ENCODE results near the gene CELF2.

CELF2 gene

GRCh38 chr10:11250304-11250703 lies 232.6 kb downstream of the CELF2 start:
- no peaks in the 10 kb centered on the region for H3K27me3 Mint-ChIP-seq
- no peaks in the 10 kb centered on the region for H3K9me3 Mint-ChIP-seq
- H3K27ac Mint-ChIP-seq (ENCODE audit: low read depth), result peak overlapping the region; percentile 11
- ATAC-seq (replicated peaks; ENCODE audit: extremely low read depth, poor library complexity, severe bottlenecking) (no peak), DNase-seq (ENCODE audit: low spot score in 2 of 2) (no peak)
- no peak overlapping the region for H3K4me3 Mint-ChIP-seq
- H3K36me3 Mint-ChIP-seq (ENCODE audit: insufficient read depth), result peaks cover 52% of the 10 kb centered on the region
- peaks cover 34% of the 10 kb centered on the region for H3K4me1 Mint-ChIP-seq

DNA sequence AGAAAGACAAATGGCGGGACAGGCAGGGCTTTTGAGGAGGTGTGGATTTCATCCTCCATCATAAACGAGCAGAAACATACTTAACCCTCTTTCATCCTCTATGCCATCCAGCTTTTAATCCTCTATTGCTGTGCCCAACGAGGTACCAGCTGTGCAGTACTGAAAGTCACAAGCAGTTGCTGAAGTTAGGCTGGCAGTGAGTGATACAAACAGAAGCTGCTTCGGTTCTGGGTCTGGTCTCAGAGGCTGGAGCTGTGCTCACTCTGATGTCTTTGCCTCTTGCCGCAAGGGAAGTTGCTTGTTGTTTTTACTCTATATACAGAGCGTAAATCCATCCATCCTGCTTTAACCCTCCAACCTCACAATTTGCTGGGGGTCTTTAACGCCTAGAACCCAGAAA lies 235.2 kb downstream of the CELF2 start:
- H3K27me3 Mint-ChIP-seq, result no peaks in the 10 kb centered on the region
- no peak for ATAC-seq (replicated peaks; ENCODE audit: extremely low read depth, poor library complexity, severe bottlenecking)

DNA sequence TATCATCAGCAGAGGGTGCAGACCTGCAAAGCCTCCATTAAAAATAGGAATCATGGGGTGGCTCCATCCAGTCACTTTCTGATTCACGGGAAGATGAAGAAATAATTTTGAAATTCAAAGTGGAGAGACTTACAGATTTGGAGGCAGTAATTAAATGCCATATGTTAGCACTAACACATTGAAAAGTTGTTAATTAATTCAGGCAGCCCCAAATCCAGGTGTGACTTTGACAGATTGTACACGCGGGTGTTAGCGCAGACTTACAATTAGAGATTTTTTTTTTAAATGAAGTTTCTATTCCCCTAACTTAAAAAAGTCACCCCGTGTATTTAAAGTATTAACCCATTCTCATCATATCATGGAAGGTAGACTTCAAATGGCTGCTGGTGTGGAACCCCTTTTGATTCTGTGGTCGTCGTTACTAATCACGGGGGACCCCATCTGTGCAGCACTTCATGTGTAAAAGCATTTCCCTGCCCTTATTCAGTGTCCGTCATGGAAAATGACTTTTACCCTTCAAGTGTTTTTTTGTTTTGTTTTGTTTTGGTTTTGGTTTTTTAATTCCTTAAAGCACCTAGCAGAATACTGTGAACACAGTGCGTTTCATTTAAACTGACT lies 235.8 kb downstream of the CELF2 start:
- no peaks in the 10 kb centered on the region for H3K9me3 Mint-ChIP-seq
- ATAC-seq (replicated peaks; ENCODE audit: extremely low read depth, poor library complexity, severe bottlenecking) (no peak), DNase-seq (ENCODE audit: low spot score in 2 of 2) (no peak)
- peak overlapping the region; percentile 91 for H3K27ac Mint-ChIP-seq (ENCODE audit: low read depth)
- no peaks in the 10 kb centered on the region for H3K27me3 Mint-ChIP-seq
- H3K36me3 Mint-ChIP-seq (ENCODE audit: insufficient read depth), result peaks cover 79% of the 10 kb centered on the region
- no peak overlapping the region for H3K4me3 Mint-ChIP-seq
- peaks cover 62% of the 10 kb centered on the region for H3K4me1 Mint-ChIP-seq

More for the DNA sequence above, 235.2 kb downstream of the CELF2 start:
- no peak for DNase-seq (ENCODE audit: low spot score in 2 of 2)
- peaks cover 57% of the 10 kb centered on the region for H3K4me1 Mint-ChIP-seq
- peak overlapping the region; percentile 91 for H3K27ac Mint-ChIP-seq (ENCODE audit: low read depth)
- peaks cover 73% of the 10 kb centered on the region for H3K36me3 Mint-ChIP-seq (ENCODE audit: insufficient read depth)
- no peaks in the 10 kb centered on the region for H3K9me3 Mint-ChIP-seq
- H3K4me3 Mint-ChIP-seq, result no peak overlapping the region

DNA sequence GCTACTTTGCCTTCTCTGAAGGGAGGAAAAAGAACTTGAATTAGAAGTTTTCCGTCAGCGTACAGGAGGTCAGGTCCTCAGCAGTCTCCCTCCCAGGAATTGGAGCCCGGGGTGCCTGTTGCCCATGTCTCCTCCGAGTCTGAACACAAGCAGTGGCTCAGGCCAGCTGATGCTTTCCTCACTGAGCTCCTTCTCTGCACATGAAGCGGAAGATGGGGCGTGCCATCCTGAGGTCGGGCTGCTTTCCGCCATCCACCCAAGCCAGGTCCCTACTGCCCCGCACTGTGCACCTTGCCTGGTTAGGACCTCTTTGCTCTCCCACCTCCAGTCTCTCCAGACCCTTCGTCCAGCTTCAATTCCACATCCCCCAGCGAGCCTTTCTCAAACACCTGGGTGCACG lies 237.5 kb downstream of the CELF2 start:
- peak overlapping the region; percentile 7 for H3K4me3 Mint-ChIP-seq
- ATAC-seq (replicated peaks; ENCODE audit: extremely low read depth, poor library complexity, severe bottlenecking), result no peak
- peaks cover 49% of the 10 kb centered on the region for H3K4me1 Mint-ChIP-seq

DNA sequence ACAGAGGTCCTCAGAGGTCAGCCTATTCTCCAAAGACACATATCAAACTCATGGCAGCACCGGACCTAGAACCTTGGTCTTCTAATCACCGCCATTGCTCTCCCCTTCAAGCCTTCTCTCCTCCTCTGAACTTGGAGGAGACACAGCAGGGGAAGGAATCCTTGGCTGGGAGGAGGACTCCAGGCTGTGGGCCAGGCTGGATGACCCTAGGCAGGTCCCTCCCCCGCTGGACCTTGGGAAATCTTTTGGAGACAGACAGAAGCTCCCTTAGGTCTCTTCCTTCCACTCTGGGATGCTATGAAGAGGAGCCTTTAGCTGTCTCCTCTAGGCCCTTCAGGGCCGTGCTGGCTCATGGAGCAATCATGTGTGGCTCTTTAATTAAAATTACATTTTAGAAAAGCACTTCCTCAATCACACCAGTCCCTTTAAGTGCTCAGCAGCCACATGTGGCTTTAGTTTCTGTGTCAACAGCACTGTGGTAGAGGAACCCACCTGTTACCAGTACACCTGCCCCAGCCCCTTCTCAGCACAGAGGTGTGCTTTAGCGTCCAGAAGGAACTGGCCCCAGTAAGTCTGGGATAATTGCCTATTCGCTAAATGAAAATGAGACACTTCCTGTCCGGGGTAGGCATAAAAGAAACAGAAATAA lies 238.2 kb downstream of the CELF2 start:
- Mint-ChIP-seq H3K27me3 (no peaks in the 10 kb centered on the region), H3K4me1 (peaks cover 42% of the 10 kb centered on the region), H3K36me3 (ENCODE audit: insufficient read depth) (peaks cover 84% of the 10 kb centered on the region), H3K27ac (ENCODE audit: low read depth) (peak overlapping the region; percentile 91), H3K4me3 (no peak overlapping the region), H3K9me3 (no peaks in the 10 kb centered on the region)
- ATAC-seq (replicated peaks; ENCODE audit: extremely low read depth, poor library complexity, severe bottlenecking), result no peak
- DNase-seq (ENCODE audit: low spot score in 2 of 2), result no peak

More for the DNA sequence above, 237.5 kb downstream of the CELF2 start:
- DNase-seq (ENCODE audit: low spot score in 2 of 2), result no peak
- Mint-ChIP-seq H3K27ac (ENCODE audit: low read depth) (peak overlapping the region; percentile 91), H3K9me3 (no peaks in the 10 kb centered on the region), H3K36me3 (ENCODE audit: insufficient read depth) (peaks cover 83% of the 10 kb centered on the region), H3K27me3 (no peaks in the 10 kb centered on the region)

DNA sequence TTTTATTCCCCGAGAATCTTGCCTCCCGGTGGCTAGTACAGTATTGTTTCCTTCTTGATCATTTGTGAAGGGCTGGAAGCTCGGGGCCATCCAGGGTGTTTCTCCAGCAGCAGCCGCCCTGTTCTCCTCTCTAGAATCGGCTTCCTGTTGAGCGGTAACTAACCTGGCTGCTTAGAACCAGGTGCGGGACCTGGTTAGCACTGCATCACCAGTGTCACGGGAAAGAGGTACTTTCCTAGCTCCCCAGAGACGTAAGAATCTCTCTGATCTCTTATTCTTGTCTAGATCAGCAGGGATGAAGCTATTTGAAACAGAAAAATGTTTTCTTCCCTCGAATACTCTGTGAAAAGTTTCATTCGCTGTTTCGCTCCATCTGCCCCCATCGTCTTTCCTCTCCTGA lies 239.2 kb downstream of the CELF2 start:
- Mint-ChIP-seq H3K27me3 (no peaks in the 10 kb centered on the region), H3K9me3 (no peaks in the 10 kb centered on the region), H3K4me1 (peaks cover 51% of the 10 kb centered on the region), H3K27ac (ENCODE audit: low read depth) (no peak overlapping the region), H3K36me3 (ENCODE audit: insufficient read depth) (peaks cover 86% of the 10 kb centered on the region), H3K4me3 (no peak overlapping the region)
- DNase-seq (ENCODE audit: low spot score in 2 of 2) (no peak), ATAC-seq (replicated peaks; ENCODE audit: extremely low read depth, poor library complexity, severe bottlenecking) (no peak)

DNA sequence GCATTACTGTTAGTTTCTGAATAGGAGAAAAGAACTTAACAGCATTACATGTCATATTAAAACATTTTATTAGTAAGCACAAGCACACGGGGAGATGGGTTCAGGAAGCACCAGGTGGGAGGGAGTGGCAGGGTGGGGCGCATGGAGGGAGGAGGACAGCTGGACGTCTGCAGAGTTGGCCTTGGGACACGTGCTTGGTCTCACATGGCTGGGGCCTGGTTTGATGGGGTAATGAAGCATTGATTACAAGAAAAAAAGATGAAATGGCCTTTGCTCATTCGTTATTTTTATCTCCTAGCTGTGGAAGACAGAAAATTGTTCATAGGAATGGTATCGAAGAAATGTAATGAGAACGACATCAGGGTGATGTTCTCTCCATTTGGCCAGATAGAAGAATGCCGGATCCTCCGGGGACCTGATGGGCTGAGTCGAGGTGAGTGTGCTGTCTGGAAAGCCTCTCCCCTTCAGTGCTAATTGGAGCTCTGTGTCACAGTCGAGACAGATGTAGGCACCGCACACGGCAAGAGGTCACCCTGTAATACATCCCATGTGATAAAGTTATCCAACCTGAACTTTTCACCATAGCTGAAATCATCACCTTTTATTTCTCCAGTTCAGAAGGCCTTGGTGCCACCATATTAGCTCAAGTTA lies 239.9 kb downstream of the CELF2 start:
- H3K4me1 Mint-ChIP-seq, result peaks cover 57% of the 10 kb centered on the region
- no peak for ATAC-seq (replicated peaks; ENCODE audit: extremely low read depth, poor library complexity, severe bottlenecking)
- peaks cover 92% of the 10 kb centered on the region for H3K36me3 Mint-ChIP-seq (ENCODE audit: insufficient read depth)

DNA sequence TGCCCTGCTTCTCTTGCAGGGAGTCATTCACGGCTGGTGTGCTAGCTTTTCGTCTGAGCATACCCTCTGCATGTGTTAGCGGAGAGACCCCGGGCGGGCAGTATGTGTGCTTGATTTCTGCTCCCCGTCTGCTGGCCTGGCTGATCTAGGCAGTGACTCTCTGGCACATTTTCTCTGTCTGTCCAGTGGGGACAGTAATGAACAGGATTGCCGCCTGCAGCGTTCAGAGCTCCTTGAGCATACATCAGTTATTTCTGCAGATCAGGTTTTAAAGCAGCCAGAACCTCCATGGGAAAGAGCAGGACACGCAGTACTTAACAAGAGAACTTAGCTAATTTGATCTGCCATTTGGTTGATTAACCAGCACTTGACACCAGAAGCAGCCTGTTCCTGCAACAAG lies 242.5 kb downstream of the CELF2 start:
- DNase-seq (ENCODE audit: low spot score in 2 of 2), result no peak
- Mint-ChIP-seq H3K4me3 (no peak overlapping the region), H3K9me3 (no peaks in the 10 kb centered on the region), H3K4me1 (peaks cover 61% of the 10 kb centered on the region), H3K27me3 (no peaks in the 10 kb centered on the region), H3K27ac (ENCODE audit: low read depth) (peak overlapping the region; percentile 73), H3K36me3 (ENCODE audit: insufficient read depth) (peaks cover 90% of the 10 kb centered on the region)
- ATAC-seq (replicated peaks; ENCODE audit: extremely low read depth, poor library complexity, severe bottlenecking), result no peak

More for the DNA sequence above, 239.9 kb downstream of the CELF2 start:
- Mint-ChIP-seq H3K27ac (ENCODE audit: low read depth) (peak overlapping the region; percentile 73), H3K27me3 (no peaks in the 10 kb centered on the region), H3K4me3 (no peak overlapping the region), H3K9me3 (no peaks in the 10 kb centered on the region)
- DNase-seq (ENCODE audit: low spot score in 2 of 2), result no peak

GRCh38 chr10:11261143-11261542 lies 243.5 kb downstream of the CELF2 start:
- Mint-ChIP-seq H3K4me3 (no peak overlapping the region), H3K4me1 (peaks cover 57% of the 10 kb centered on the region), H3K27me3 (no peaks in the 10 kb centered on the region), H3K36me3 (ENCODE audit: insufficient read depth) (peaks cover 93% of the 10 kb centered on the region), H3K9me3 (no peaks in the 10 kb centered on the region), H3K27ac (ENCODE audit: low read depth) (peak overlapping the region; percentile 25)
- no peak for DNase-seq (ENCODE audit: low spot score in 2 of 2)
- no peak for ATAC-seq (replicated peaks; ENCODE audit: extremely low read depth, poor library complexity, severe bottlenecking)

GRCh38 chr10:11261687-11262493 lies 244.2 kb downstream of the CELF2 start:
- Mint-ChIP-seq H3K4me1 (peaks cover 58% of the 10 kb centered on the region), H3K9me3 (no peaks in the 10 kb centered on the region), H3K27me3 (no peaks in the 10 kb centered on the region), H3K36me3 (ENCODE audit: insufficient read depth) (peaks cover 92% of the 10 kb centered on the region), H3K4me3 (peak overlapping the region; percentile 9), H3K27ac (ENCODE audit: low read depth) (peak overlapping the region; percentile 25)
- no peak for ATAC-seq (replicated peaks; ENCODE audit: extremely low read depth, poor library complexity, severe bottlenecking)
- DNase-seq (ENCODE audit: low spot score in 2 of 2), result no peak

GRCh38 chr10:11262494-11263345 lies 245.0 kb downstream of the CELF2 start:
- Mint-ChIP-seq H3K4me1 (peaks cover 56% of the 10 kb centered on the region), H3K4me3 (no peak overlapping the region), H3K27me3 (no peaks in the 10 kb centered on the region), H3K36me3 (ENCODE audit: insufficient read depth) (peaks cover 92% of the 10 kb centered on the region), H3K9me3 (no peaks in the 10 kb centered on the region), H3K27ac (ENCODE audit: low read depth) (peak overlapping the region; percentile 25)
- DNase-seq (ENCODE audit: low spot score in 2 of 2), result no peak
- no peak for ATAC-seq (replicated peaks; ENCODE audit: extremely low read depth, poor library complexity, severe bottlenecking)

- no peaks in the 10 kb centered on the region for H3K27me3 Mint-ChIP-seq
- no peak overlapping the region for H3K4me3 Mint-ChIP-seq
- H3K27ac Mint-ChIP-seq (ENCODE audit: low read depth), result no peak overlapping the region
- DNase-seq (ENCODE audit: low spot score in 2 of 2), result no peak
- peaks cover 91% of the 10 kb centered on the region for H3K36me3 Mint-ChIP-seq (ENCODE audit: insufficient read depth)
- no peaks in the 10 kb centered on the region for H3K9me3 Mint-ChIP-seq
- no peak for ATAC-seq (replicated peaks; ENCODE audit: extremely low read depth, poor library complexity, severe bottlenecking)
- H3K4me1 Mint-ChIP-seq, result peaks cover 50% of the 10 kb centered on the region
Measured at GRCh38 chr10:11263767-11264166, 246.1 kb downstream of the CELF2 start.
